Measurements from ENCODE around the gene GGA2. TPM values are rescaled to one million over a fixed set of nuclear protein-coding genes. Genes with fewer than 3 reads are reported as not detected.

Gene GGA2
- total RNA-seq, 4 donors from 2014 or later, result 21.7 to 51.8 (median 36.9) TPM

DNA sequence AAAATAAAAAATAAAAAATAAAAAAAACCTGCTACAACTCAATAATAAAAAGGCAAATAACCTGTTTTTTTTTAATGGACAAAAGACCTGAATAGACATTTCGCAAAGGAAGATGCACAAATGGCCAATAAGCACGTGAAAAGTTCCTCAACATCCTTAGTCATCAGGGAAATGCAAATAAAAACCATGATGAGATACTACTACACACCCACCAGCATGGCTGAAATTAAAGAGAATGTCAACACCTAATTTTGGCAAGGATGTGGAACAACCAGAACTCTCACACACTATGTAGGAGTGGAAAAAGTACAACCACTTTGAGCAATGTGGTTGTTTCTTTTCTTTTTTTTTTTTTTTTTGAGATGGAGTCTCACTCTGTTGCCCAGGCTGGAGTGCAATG lies 81.9 kb downstream of the GGA2 start:
- TF ChIP-seq, protein P1, sequence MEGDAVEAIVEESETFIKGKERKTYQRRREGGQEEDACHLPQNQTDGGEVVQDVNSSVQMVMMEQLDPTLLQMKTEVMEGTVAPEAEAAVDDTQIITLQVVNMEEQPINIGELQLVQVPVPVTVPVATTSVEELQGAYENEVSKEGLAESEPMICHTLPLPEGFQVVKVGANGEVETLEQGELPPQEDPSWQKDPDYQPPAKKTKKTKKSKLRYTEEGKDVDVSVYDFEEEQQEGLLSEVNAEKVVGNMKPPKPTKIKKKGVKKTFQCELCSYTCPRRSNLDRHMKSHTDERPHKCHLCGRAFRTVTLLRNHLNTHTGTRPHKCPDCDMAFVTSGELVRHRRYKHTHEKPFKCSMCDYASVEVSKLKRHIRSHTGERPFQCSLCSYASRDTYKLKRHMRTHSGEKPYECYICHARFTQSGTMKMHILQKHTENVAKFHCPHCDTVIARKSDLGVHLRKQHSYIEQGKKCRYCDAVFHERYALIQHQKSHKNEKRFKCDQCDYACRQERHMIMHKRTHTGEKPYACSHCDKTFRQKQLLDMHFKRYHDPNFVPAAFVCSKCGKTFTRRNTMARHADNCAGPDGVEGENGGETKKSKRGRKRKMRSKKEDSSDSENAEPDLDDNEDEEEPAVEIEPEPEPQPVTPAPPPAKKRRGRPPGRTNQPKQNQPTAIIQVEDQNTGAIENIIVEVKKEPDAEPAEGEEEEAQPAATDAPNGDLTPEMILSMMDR (IDR thresholded peaks at IDR 0.05), result no peak
- TF ChIP-seq EP300 (IDR thresholded peaks at IDR 0.05; ENCODE audit: low read depth) (no peak), POLR2A (IDR thresholded peaks at IDR 0.05) (no peak), POLR2AphosphoS5 (IDR thresholded peaks at IDR 0.05) (no peak)
- WGBS, 2 donors (ENCODE audit: low coverage in 1 of 2), result 52 to 74% methylated on average over 2 of the region's 2 CpGs
- Histone ChIP-seq H3K27me3 (no peaks in the 10 kb centered on the region), H3K9me3 (no peaks in the 10 kb centered on the region), H3K27ac (no peak overlapping the region), H3K36me3 (peaks cover 0 to 15% (median 3%) of the 10 kb centered on the region in 4 donors), H3K4me1 (peaks cover 13 to 29% (median 21%) of the 10 kb centered on the region in 4 donors), H3K4me3 (no peak overlapping the region)
- in situ Hi-C loops (cut with MboI; ENCODE audit: low pct_ligation_motif_present in 1 of 4, low pct_unique_long_range_greater_than_20kb in 1 of 4, low sequenced_read_pairs in 3 of 4), result no loop called here
- intact Hi-C loops (cut with DNase I; ENCODE audit: low total_unique reads), result no loop called here
- DNase-seq, result no peak

DNA sequence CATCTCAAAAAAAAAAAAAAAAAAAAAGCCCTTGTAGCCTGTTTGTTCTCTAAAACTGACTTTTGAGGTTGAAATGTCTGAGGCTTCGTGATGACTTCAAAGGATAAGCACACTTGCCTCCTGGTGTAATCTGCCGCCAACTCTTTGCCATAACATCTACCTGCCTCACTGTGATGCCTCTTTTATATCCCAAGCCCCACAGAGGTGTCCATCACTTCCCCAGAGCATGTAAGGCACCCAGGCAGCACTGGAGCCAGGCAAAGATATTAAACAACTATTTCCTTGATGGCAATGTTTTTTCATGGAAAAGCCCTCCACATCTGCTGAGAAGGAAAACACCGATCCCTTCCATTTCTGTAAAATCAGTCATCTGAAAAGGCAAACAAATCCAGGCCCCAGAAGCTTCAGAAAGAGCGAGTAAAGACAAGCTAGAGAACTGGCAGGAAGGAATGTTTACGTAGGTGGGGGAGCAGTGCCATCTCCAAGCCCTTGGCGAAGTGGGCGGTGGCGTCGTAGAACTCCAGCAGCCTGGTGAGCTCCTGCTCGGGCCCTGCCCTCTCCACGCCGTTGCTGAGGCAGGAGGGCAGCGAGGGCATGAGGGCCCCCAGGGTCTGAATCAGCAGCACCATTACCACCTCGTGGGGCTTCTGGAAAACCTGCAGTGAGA lies 85.9 kb downstream of the GGA2 start:
- no peaks in the 10 kb centered on the region for H3K9me3 ChIP-seq
- WGBS, 2 donors (ENCODE audit: low coverage in 1 of 2), result 69 to 70% methylated on average over 5 to 14 of the region's 14 CpGs
- DNase-seq, result peak; percentile 84
- peaks cover 18 to 28% (median 21%) of the 10 kb centered on the region in 4 donors for H3K4me1 ChIP-seq
- in situ Hi-C loops (cut with MboI; ENCODE audit: low pct_ligation_motif_present in 1 of 4, low pct_unique_long_range_greater_than_20kb in 1 of 4, low sequenced_read_pairs in 3 of 4) (no loop called here), intact Hi-C loops (cut with DNase I; ENCODE audit: low total_unique reads) (no loop called here)
- no peak overlapping the region for H3K4me3 ChIP-seq
- H3K27me3 ChIP-seq, result no peaks in the 10 kb centered on the region
- peak overlapping the region; percentile 88 to 95 (median 94) for H3K27ac ChIP-seq
- no peaks in the 10 kb centered on the region for H3K36me3 ChIP-seq
- TF ChIP-seq, protein P1 (IDR thresholded peaks at IDR 0.05), result no peak
- TF ChIP-seq POLR2A (IDR thresholded peaks at IDR 0.05) (no peak), POLR2AphosphoS5 (IDR thresholded peaks at IDR 0.05) (peak; percentile 18 to 43 (median 35)), EP300 (IDR thresholded peaks at IDR 0.05; ENCODE audit: low read depth) (no peak)

DNA sequence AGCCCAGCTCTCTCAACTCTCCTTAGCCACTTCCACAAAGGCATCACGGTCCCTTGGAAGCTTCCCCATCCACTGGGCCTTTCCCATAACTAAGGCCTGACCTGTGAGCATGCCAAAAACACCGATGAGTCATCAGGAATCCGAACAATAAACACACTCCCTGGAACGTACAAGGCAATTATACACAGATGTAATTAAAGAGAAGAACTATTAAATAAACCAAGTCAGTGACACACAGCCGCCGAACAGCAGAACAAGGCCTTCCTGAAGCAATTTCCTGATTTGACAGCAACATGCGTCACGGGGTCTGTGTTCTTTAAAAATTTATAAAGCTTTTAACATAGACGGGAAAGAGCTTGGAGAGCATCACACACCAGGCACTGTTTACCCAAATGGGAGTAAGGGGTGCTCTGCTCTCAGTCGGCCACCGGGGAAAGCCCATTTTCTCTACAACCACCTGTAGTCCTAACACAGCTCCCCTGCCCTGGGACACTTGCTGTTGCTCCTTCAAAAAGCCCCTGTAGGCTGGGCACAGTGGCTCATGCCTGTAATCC lies 86.7 kb downstream of the GGA2 start:
- no peaks in the 10 kb centered on the region for H3K9me3 ChIP-seq
- H3K27me3 ChIP-seq, result no peaks in the 10 kb centered on the region
- in situ Hi-C loops (cut with MboI; ENCODE audit: low pct_ligation_motif_present in 1 of 4, low pct_unique_long_range_greater_than_20kb in 1 of 4, low sequenced_read_pairs in 3 of 4) (no loop called here), intact Hi-C loops (cut with DNase I; ENCODE audit: low total_unique reads) (no loop called here)
- TF ChIP-seq, protein P1 (IDR thresholded peaks at IDR 0.05), result peak in 1 of 5 experiments; percentile 31
- TF ChIP-seq POLR2A (IDR thresholded peaks at IDR 0.05) (no peak), POLR2AphosphoS5 (IDR thresholded peaks at IDR 0.05) (peak; percentile 86 to 94 (median 92)), EP300 (IDR thresholded peaks at IDR 0.05; ENCODE audit: low read depth) (peak; percentile 97)
- peaks cover 18 to 28% (median 21%) of the 10 kb centered on the region in 4 donors for H3K4me1 ChIP-seq
- peak; percentile 85 for DNase-seq
- H3K36me3 ChIP-seq, result no peaks in the 10 kb centered on the region
- WGBS, 2 donors (ENCODE audit: low coverage in 1 of 2), result 29 to 73% methylated on average over 5 to 11 of the region's 11 CpGs
- H3K27ac ChIP-seq, result peak overlapping the region; percentile 88 to 95 (median 94)
- H3K4me3 ChIP-seq, result no peak overlapping the region

DNA sequence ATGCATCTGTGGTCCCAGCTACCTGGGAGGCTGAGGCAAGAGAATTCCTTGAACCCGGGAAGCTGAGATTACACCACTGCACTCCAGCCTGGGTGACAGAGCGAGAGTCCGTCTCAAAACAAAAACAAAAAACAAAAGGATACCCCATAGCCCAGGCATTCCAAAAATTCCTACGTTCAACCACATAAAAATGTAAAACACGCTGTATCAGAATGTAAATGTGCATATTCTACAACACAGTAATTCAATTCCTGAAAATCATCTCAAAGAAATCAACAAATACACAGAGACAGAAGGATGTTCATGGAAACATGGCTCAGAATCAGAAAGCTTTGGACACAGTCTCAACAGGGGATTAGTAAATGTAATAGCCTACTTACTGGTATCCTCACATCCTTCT lies 90.3 kb downstream of the GGA2 start:
- Histone ChIP-seq H3K9me3 (no peaks in the 10 kb centered on the region), H3K4me3 (no peak overlapping the region), H3K27me3 (no peaks in the 10 kb centered on the region), H3K36me3 (peaks cover 0 to 8% (median 0%) of the 10 kb centered on the region in 4 donors), H3K27ac (peak overlapping the region in 1 of 4 donors; percentile 1), H3K4me1 (peaks cover 17 to 25% (median 18%) of the 10 kb centered on the region in 4 donors)
- TF ChIP-seq EP300 (IDR thresholded peaks at IDR 0.05; ENCODE audit: low read depth) (no peak), POLR2AphosphoS5 (IDR thresholded peaks at IDR 0.05) (no peak)
- in situ Hi-C loops (cut with MboI; ENCODE audit: low pct_ligation_motif_present in 1 of 4, low pct_unique_long_range_greater_than_20kb in 1 of 4, low sequenced_read_pairs in 3 of 4) (no loop called here), intact Hi-C loops (cut with DNase I; ENCODE audit: low total_unique reads) (no loop called here)
- DNase-seq, result no peak
- 83 to 86% methylated on average over 5 of the region's 5 CpGs for WGBS, 2 donors (ENCODE audit: low coverage in 1 of 2)
